K562 (cell line): Measurements from ENCODE around the gene PLD1. TPM values are rescaled to one million over a fixed set of nuclear protein-coding genes. Genes with fewer than 3 reads are reported as not detected.

ENCODE experiments used
- HMG20A ChIP-seq: fragments of 450-650 bp; formaldehyde crosslinking; conservative IDR thresholded peaks from 2 replicates; pipeline ENCODE4 v1.4.0; 2020; ENCODE audit warnings: mild to moderate bottlenecking, mixed read lengths
- ILK ChIP-seq: fragments of 450-650 bp; IDR thresholded peaks from 2 replicates; pipeline ENCODE4 v1.6.1; 2016; ENCODE audit warnings: missing genetic modification characterization, low read depth, mild to moderate bottlenecking, missing compliant biosample characterization, moderate library complexity, borderline replicate concordance
- MAFG ChIP-seq: fragments of 450-650 bp; conservative IDR thresholded peaks from 2 replicates; pipeline ENCODE4 v1.6.1; 2016; ENCODE audit warnings: missing genetic modification characterization, missing compliant biosample characterization
- MEIS2 ChIP-seq: fragments of 450-650 bp; IDR thresholded peaks from 2 replicates; pipeline ENCODE4 v1.6.1; 2014; ENCODE audit warnings: mild to moderate bottlenecking; ENCODE audit not compliant: partially characterized antibody
- PHF8 ChIP-seq: fragments of 200-600 bp; sonication (generic); IDR thresholded peaks from 2 replicates; pipeline ENCODE4 v1.6.1; 2012; ENCODE audit warnings: mixed run types, mild to moderate bottlenecking, inconsistent platforms, low read length, moderate library complexity, borderline replicate concordance
- RBM25 ChIP-seq: fragments of 200-400 bp; formaldehyde crosslinking; IDR thresholded peaks from 2 replicates; pipeline ENCODE4 v1.6.1; 2018; ENCODE audit warnings: low read length, low read depth, moderate library complexity; ENCODE audit not compliant: severe bottlenecking
- TAF7 ChIP-seq: fragments of 450-650 bp; IDR thresholded peaks from 2 replicates; pipeline ENCODE4 v1.6.1; 2016; ENCODE audit warnings: missing genetic modification characterization, missing compliant biosample characterization
- TGIF2 ChIP-seq: sonication (generic); formaldehyde crosslinking; IDR thresholded peaks from 2 replicates; pipeline ENCODE4 v1.8.1; 2022; ENCODE audit warnings: mild to moderate bottlenecking, missing genetic modification reagents, moderate library complexity
- U2AF1 ChIP-seq: fragments of 200-400 bp; formaldehyde crosslinking; optimal IDR thresholded peaks from 2 replicates; pipeline ENCODE3; 2017; ENCODE audit warnings: mild to moderate bottlenecking, low read depth, low read length, moderate library complexity
- ZBTB1 ChIP-seq: sonication (generic); formaldehyde crosslinking; IDR thresholded peaks from 2 replicates; pipeline ENCODE4 v1.8.1; 2023; ENCODE audit warnings: missing genetic modification reagents, low read depth, mild to moderate bottlenecking, borderline replicate concordance
- ZKSCAN1 ChIP-seq: fragments of 150-350 bp; IDR thresholded peaks from 2 replicates; pipeline ENCODE4 v1.6.1; 2016; ENCODE audit warnings: low read depth, low read length
- ZNF384 ChIP-seq: IDR thresholded peaks from 2 replicates; pipeline ENCODE4 v1.6.1; 2012; ENCODE audit warnings: low read depth, low read length, improper control_type of control experiment
- ZNF57 ChIP-seq: fragments of 450-650 bp; formaldehyde crosslinking; IDR thresholded peaks from 2 replicates; pipeline ENCODE4 v1.4.0; 2020; ENCODE audit warnings: mild to moderate bottlenecking, moderate library complexity
- polyA plus RNA-seq, 8 experiments: library from polyadenylated mRNA; depleted of rRNA in 4 of 8; stranded (reverse) in 5 of 8; unstranded in 3 of 8; fragments of >200 nt; fragmentation: Nextera tagmentation in 2 of 8; fragmentation: Illumina TruSeq in 1 of 8; extraction: Ambion mirVana in 2 of 8; extraction: Trizol in 1 of 8; gene quantifications; 2 replicates each; pipeline versions ENCODE4 v1.2.1 to v1.2.3, GENCODE V29; 2011 to 2014; ENCODE audit warnings: inconsistent platforms in 1 of 8, missing spikeins in 1 of 8
- total RNA-seq, 7 experiments: library from RNA; depleted of rRNA in 6 of 7; stranded (reverse); fragments of >200 nt in 6 of 7; fragmentation: Illumina TruSeq in 2 of 7; extraction: Trizol in 2 of 7; gene quantifications; 2 replicates each; pipeline versions ENCODE4 v1.2.1 to v1.2.3, GENCODE V29; 2011 to 2021; ENCODE audit warnings: low replicate concordance in 1 of 7
- TF ChIP-seq, protein P1 (sequence below): fragments of 450-650 bp; IDR thresholded peaks from 2 replicates; pipeline ENCODE4 v1.6.1; 2016; ENCODE audit warnings: mild to moderate bottlenecking, moderate library complexity
- TF ChIP-seq, protein P2 (sequence below): fragments of 250-450 bp; sonication (Bioruptor Pico); IDR thresholded peaks from 2 replicates; pipeline ENCODE4 v1.4.0; 2020; ENCODE audit warnings: mild to moderate bottlenecking, moderate library complexity, borderline replicate concordance

Gene PLD1
- total and polyA plus RNA-seq, 9 of the 15 experiments (the other 6 are each of a cell fraction or from before 2014, with no cell fraction given) = 8.4 to 26.1 (median 18.6) TPM

DNA sequence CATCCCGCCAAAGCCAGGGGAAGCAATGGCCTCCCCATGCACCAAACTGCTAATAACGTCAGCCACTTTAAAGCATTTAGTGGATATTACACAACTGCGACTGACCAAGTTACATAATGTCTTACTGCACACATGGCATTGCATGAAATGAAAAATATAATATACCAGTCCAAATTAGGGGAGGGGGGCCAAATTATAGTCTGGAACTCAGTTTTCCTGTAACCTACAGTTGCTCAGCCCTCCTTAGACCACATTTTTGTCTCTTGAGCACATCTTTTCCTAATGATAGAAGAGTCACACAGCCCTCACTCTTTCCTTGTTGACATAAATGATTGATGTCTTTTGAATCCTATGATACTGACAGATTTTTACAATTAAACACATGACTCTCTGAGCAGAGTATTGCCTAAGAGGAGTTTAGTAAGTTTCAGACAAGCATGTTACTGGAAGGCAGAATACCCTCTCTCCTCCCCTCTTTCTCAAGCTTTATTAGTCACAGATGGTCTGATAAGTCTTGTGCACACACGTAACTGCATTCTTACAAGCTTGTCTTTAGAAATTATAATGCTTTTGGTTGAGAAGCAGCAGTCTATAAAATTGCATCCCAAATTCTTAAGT is 1.1 kb upstream of the PLD1 start (continued):
- TF ChIP-seq, protein P1, sequence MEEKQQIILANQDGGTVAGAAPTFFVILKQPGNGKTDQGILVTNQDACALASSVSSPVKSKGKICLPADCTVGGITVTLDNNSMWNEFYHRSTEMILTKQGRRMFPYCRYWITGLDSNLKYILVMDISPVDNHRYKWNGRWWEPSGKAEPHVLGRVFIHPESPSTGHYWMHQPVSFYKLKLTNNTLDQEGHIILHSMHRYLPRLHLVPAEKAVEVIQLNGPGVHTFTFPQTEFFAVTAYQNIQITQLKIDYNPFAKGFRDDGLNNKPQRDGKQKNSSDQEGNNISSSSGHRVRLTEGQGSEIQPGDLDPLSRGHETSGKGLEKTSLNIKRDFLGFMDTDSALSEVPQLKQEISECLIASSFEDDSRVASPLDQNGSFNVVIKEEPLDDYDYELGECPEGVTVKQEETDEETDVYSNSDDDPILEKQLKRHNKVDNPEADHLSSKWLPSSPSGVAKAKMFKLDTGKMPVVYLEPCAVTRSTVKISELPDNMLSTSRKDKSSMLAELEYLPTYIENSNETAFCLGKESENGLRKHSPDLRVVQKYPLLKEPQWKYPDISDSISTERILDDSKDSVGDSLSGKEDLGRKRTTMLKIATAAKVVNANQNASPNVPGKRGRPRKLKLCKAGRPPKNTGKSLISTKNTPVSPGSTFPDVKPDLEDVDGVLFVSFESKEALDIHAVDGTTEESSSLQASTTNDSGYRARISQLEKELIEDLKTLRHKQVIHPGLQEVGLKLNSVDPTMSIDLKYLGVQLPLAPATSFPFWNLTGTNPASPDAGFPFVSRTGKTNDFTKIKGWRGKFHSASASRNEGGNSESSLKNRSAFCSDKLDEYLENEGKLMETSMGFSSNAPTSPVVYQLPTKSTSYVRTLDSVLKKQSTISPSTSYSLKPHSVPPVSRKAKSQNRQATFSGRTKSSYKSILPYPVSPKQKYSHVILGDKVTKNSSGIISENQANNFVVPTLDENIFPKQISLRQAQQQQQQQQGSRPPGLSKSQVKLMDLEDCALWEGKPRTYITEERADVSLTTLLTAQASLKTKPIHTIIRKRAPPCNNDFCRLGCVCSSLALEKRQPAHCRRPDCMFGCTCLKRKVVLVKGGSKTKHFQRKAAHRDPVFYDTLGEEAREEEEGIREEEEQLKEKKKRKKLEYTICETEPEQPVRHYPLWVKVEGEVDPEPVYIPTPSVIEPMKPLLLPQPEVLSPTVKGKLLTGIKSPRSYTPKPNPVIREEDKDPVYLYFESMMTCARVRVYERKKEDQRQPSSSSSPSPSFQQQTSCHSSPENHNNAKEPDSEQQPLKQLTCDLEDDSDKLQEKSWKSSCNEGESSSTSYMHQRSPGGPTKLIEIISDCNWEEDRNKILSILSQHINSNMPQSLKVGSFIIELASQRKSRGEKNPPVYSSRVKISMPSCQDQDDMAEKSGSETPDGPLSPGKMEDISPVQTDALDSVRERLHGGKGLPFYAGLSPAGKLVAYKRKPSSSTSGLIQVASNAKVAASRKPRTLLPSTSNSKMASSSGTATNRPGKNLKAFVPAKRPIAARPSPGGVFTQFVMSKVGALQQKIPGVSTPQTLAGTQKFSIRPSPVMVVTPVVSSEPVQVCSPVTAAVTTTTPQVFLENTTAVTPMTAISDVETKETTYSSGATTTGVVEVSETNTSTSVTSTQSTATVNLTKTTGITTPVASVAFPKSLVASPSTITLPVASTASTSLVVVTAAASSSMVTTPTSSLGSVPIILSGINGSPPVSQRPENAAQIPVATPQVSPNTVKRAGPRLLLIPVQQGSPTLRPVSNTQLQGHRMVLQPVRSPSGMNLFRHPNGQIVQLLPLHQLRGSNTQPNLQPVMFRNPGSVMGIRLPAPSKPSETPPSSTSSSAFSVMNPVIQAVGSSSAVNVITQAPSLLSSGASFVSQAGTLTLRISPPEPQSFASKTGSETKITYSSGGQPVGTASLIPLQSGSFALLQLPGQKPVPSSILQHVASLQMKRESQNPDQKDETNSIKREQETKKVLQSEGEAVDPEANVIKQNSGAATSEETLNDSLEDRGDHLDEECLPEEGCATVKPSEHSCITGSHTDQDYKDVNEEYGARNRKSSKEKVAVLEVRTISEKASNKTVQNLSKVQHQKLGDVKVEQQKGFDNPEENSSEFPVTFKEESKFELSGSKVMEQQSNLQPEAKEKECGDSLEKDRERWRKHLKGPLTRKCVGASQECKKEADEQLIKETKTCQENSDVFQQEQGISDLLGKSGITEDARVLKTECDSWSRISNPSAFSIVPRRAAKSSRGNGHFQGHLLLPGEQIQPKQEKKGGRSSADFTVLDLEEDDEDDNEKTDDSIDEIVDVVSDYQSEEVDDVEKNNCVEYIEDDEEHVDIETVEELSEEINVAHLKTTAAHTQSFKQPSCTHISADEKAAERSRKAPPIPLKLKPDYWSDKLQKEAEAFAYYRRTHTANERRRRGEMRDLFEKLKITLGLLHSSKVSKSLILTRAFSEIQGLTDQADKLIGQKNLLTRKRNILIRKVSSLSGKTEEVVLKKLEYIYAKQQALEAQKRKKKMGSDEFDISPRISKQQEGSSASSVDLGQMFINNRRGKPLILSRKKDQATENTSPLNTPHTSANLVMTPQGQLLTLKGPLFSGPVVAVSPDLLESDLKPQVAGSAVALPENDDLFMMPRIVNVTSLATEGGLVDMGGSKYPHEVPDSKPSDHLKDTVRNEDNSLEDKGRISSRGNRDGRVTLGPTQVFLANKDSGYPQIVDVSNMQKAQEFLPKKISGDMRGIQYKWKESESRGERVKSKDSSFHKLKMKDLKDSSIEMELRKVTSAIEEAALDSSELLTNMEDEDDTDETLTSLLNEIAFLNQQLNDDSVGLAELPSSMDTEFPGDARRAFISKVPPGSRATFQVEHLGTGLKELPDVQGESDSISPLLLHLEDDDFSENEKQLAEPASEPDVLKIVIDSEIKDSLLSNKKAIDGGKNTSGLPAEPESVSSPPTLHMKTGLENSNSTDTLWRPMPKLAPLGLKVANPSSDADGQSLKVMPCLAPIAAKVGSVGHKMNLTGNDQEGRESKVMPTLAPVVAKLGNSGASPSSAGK = peak; percentile 41
- TF ChIP-seq TAF7 = no peak
- no peak for TF ChIP-seq RBM25
- TF ChIP-seq TGIF2 = no peak
- TF ChIP-seq U2AF1 = no peak
- no peak for TF ChIP-seq PHF8
- no peak for TF ChIP-seq MAFG (tag)
- no peak for TF ChIP-seq HMG20A (CRISPR knock-in tag)
- TF ChIP-seq, protein P2, sequence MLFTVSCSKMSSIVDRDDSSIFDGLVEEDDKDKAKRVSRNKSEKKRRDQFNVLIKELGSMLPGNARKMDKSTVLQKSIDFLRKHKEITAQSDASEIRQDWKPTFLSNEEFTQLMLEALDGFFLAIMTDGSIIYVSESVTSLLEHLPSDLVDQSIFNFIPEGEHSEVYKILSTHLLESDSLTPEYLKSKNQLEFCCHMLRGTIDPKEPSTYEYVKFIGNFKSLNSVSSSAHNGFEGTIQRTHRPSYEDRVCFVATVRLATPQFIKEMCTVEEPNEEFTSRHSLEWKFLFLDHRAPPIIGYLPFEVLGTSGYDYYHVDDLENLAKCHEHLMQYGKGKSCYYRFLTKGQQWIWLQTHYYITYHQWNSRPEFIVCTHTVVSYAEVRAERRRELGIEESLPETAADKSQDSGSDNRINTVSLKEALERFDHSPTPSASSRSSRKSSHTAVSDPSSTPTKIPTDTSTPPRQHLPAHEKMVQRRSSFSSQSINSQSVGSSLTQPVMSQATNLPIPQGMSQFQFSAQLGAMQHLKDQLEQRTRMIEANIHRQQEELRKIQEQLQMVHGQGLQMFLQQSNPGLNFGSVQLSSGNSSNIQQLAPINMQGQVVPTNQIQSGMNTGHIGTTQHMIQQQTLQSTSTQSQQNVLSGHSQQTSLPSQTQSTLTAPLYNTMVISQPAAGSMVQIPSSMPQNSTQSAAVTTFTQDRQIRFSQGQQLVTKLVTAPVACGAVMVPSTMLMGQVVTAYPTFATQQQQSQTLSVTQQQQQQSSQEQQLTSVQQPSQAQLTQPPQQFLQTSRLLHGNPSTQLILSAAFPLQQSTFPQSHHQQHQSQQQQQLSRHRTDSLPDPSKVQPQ (CRISPR knock-in tag) = no peak
- TF ChIP-seq ILK = no peak
- TF ChIP-seq ZBTB1 = no peak
- no peak for TF ChIP-seq ZNF384
- no peak for TF ChIP-seq ZKSCAN1
- TF ChIP-seq ZNF57 (CRISPR knock-in tag) = no peak
- peak; percentile 98 for TF ChIP-seq MEIS2
